ENCODE results near the gene SPAG17.

Gene SPAG17

GRCh38 chr1:118142546-118142945 lies 42.5 kb downstream of the SPAG17 start:
- Histone ChIP-seq H3K9me3 (ENCODE audit: control insufficient read depth, insufficient read depth, low read depth, low read length) (no peaks in the 10 kb centered on the region), H3K27ac (ENCODE audit: extremely low read depth, low read depth, low read length) (no peak overlapping the region), H3K4me1 (ENCODE audit: control insufficient read depth, insufficient read depth, low read length) (no peaks in the 10 kb centered on the region), H3K4me3 (ENCODE audit: low read depth, low read length) (no peak overlapping the region), H3K36me3 (ENCODE audit: control insufficient read depth in 2 of 2, insufficient read depth in 1 of 2, low read length in 2 of 2) (no peaks in the 10 kb centered on the region)
- TF ChIP-seq ZNF280D (tag by site-specific recombination; IDR thresholded peaks at IDR 0.05) (no peak), ZNF692 (tag by site-specific recombination; IDR thresholded peaks at IDR 0.05) (no peak), ZBTB7A (tag by site-specific recombination; IDR thresholded peaks at IDR 0.05; ENCODE audit: low read depth) (no peak), ZNF138 (tag by site-specific recombination; IDR thresholded peaks at IDR 0.05; ENCODE audit: borderline replicate concordance) (no peak), ZNF426 (tag by site-specific recombination; IDR thresholded peaks at IDR 0.05) (no peak), SALL2 (tag by site-specific recombination; IDR thresholded peaks at IDR 0.05; ENCODE audit: borderline replicate concordance) (no peak), ZNF514 (tag by site-specific recombination; IDR thresholded peaks at IDR 0.05) (no peak), HOXD13 (CRISPR knock-in tag; IDR thresholded peaks at IDR 0.05; ENCODE audit: borderline replicate concordance) (no peak), TCF7L2 (IDR thresholded peaks at IDR 0.05; ENCODE audit: borderline replicate concordance, low read depth, low read length) (no peak), ZBTB6 (tag by site-specific recombination; IDR thresholded peaks at IDR 0.05) (no peak), PRDM2 (tag by site-specific recombination; IDR thresholded peaks at IDR 0.05; ENCODE audit: borderline replicate concordance) (no peak), KLF1 (tag by site-specific recombination; IDR thresholded peaks at IDR 0.05) (no peak), ZNF26 (tag by site-specific recombination; IDR thresholded peaks at IDR 0.05) (no peak)
- POLR2A ChIA-PET, result interaction anchor here (0.5 kb wide), 1 partner anchor 1152 kb away, joined by 3 read pairs; no protein-coding TSS in a partner anchor
- CTCF ChIA-PET, result interaction anchor here (0.6 to 1.6 kb wide), 4 partner anchors 9 to 1146 kb away, joined by 3 to 7 read pairs (median 4); no protein-coding TSS in a partner anchor
